Mucosa of descending colon (tissue), 3 donors: Measurements from ENCODE around the gene FKTN. TPM values are rescaled to one million over a fixed set of nuclear protein-coding genes. Genes with fewer than 3 reads are reported as not detected.

ENCODE experiments used
- ATAC-seq: fragments of 200-7000 bp; cut with Tn5 transposase; one replicate; pipeline ENCODE4 v1.9.1; 2020; ENCODE audit warnings: mild to moderate bottlenecking, moderate library complexity
- DNase-seq, 3 donors: peaks; one replicate each; pipeline ENCODE4 v3.0.0-alpha.2; 2020
- H3K36me3 ChIP-seq: fragments of 200-600 bp; one replicate; pipeline ENCODE4 v1.8.0; 2021; ENCODE audit warnings: low read depth, mild to moderate bottlenecking
- H3K4me1 ChIP-seq: fragments of 200-600 bp; one replicate; pipeline ENCODE4 v1.8.0; 2021; ENCODE audit warnings: low read depth, mild to moderate bottlenecking
- H3K4me3 ChIP-seq: fragments of 200-600 bp; one replicate; pipeline ENCODE4 v1.8.0; 2021; ENCODE audit warnings: mild to moderate bottlenecking
- H3K9me3 ChIP-seq: fragments of 200-600 bp; one replicate; pipeline ENCODE4 v1.8.0; 2021; ENCODE audit warnings: mild to moderate bottlenecking
- CTCF ChIP-seq: fragments of 200-600 bp; IDR thresholded peaks from one replicate; pipeline ENCODE4 v1.8.0; 2022; ENCODE audit warnings: antibody characterized with exemption, mild to moderate bottlenecking
- intact Hi-C, 2 donors: fragments of 100-400 bp; cut with DNase I in 1 of 2; cut with micrococcal nuclease in 1 of 2; formaldehyde crosslinking; loops; one replicate each; pipeline versions ENCODE4 v1.11.0 to v1.11.1; 2022; cut with DNase I, micrococcal nuclease
- total RNA-seq, 3 donors: library from RNA; stranded (reverse); fragmentation: NEBNext Ultra II Directional in 2 of 3; extraction: Animal tissue kit (Norgen Biotek cat#: 25700) in 2 of 3; gene quantifications; one replicate each; pipeline versions ENCODE4 v1.2.1 to v1.2.4, GENCODE V29; 2021 to 2023
- donor health status: DM: no; HTN: no; CAD: no; lungs with moderate emphysema.
- donor health status: DM: no; HTN: no; CAD: no.
- donor health status: DM: no; HTN: yes; CAD: no.

FKTN gene
- total RNA-seq, 3 donors from 2014 or later: 11.2 to 16.2 (median 15.1) TPM

- ATAC-seq (no peak), DNase-seq (no peak)
- intact Hi-C loops: no loop called here
- H3K9me3 ChIP-seq: peaks cover 7% of the 10 kb centered on the region
- H3K36me3 ChIP-seq: no peaks in the 10 kb centered on the region
- TF ChIP-seq CTCF: no peak
- no peak overlapping the region for H3K4me3 ChIP-seq
- no peaks in the 10 kb centered on the region for H3K4me1 ChIP-seq
These were observed 85.9 kb downstream of the FKTN start for GRCh38 chr9:105643795-105644194.

- H3K4me3 ChIP-seq: no peak overlapping the region
- ATAC-seq (no peak), DNase-seq (no peak)
- intact Hi-C loops: no loop called here
- no peak for TF ChIP-seq CTCF
- H3K36me3 ChIP-seq: no peaks in the 10 kb centered on the region
- H3K9me3 ChIP-seq: peaks cover 4% of the 10 kb centered on the region
- no peaks in the 10 kb centered on the region for H3K4me1 ChIP-seq
These were observed 89.1 kb downstream of the FKTN start for GRCh38 chr9:105646879-105647594.

GRCh38 chr9:105647595-105648349 is 89.8 kb downstream of the FKTN start:
- no peak overlapping the region for H3K4me3 ChIP-seq
- no peaks in the 10 kb centered on the region for H3K36me3 ChIP-seq
- intact Hi-C loops: no loop called here
- ATAC-seq (no peak), DNase-seq (no peak)
- H3K9me3 ChIP-seq: no peaks in the 10 kb centered on the region
- TF ChIP-seq CTCF: no peak
- no peaks in the 10 kb centered on the region for H3K4me1 ChIP-seq

GRCh38 chr9:105651806-105652205 is 93.9 kb downstream of the FKTN start:
- peaks cover 5% of the 10 kb centered on the region for H3K4me1 ChIP-seq
- DNase-seq: no peak
- no peak for ATAC-seq
- intact Hi-C loops: no loop called here
- H3K9me3 ChIP-seq: no peaks in the 10 kb centered on the region
- TF ChIP-seq CTCF: no peak
- no peak overlapping the region for H3K4me3 ChIP-seq
- H3K36me3 ChIP-seq: no peaks in the 10 kb centered on the region

GRCh38 chr9:105656131-105656921 is 98.4 kb downstream of the FKTN start:
- no peaks in the 10 kb centered on the region for H3K36me3 ChIP-seq
- peak in 2 of 3 donors; percentile 51 to 61 for DNase-seq
- TF ChIP-seq CTCF: no peak
- intact Hi-C loops: no loop called here
- H3K9me3 ChIP-seq: no peaks in the 10 kb centered on the region
- H3K4me1 ChIP-seq: peaks cover 6% of the 10 kb centered on the region
- peak; percentile 87 for ATAC-seq
- H3K4me3 ChIP-seq: no peak overlapping the region
